Measurements from ENCODE around the gene PTPA.
A peak's percentile ranks its signal among the peaks of the same experiment; 100 is the strongest.

PTPA gene

GRCh38 chr9:129171993-129172751, 61.0 kb downstream of the PTPA start:
- H3K27me3 ChIP-seq (ENCODE audit: control insufficient read depth in 3 of 3, insufficient read depth in 3 of 3, low read depth in 1 of 3, low read length in 3 of 3): no peaks in the 10 kb centered on the region
- no peak overlapping the region for H3K4me2 ChIP-seq (ENCODE audit: insufficient read depth, low read length, poor library complexity, severe bottlenecking)
- peaks cover 5% of the 10 kb centered on the region for H3K79me1 ChIP-seq (ENCODE audit: low read depth, low read length)
- no peak overlapping the region for H3K4ac ChIP-seq (ENCODE audit: low read length)
- H2BK120ac ChIP-seq (ENCODE audit: low read depth, low read length): no peak overlapping the region
- H3K27ac ChIP-seq (replicated peaks; ENCODE audit: low read length): no peak overlapping the region
- peaks cover 16 to 20% of the 10 kb centered on the region in 2 donors for H3K4me1 ChIP-seq (ENCODE audit: control insufficient read depth in 2 of 2, insufficient read depth in 1 of 2, low read depth in 1 of 2, low read length in 2 of 2)
- no peak overlapping the region for H4K8ac ChIP-seq (ENCODE audit: low read depth, low read length)
- H3K36me3 ChIP-seq (replicated peaks in 1 of 2; ENCODE audit: control insufficient read depth in 2 of 2, insufficient read depth in 2 of 2, low read length in 2 of 2): no peaks in the 10 kb centered on the region
- no peak overlapping the region for H3K4me3 ChIP-seq (ENCODE audit: low read length in 2 of 2)
- H4K91ac ChIP-seq (ENCODE audit: low read depth, low read length, poor library complexity): no peak overlapping the region
- H3K9ac ChIP-seq (ENCODE audit: low read depth, low read length, poor library complexity): no peak overlapping the region
- no peak overlapping the region for H2BK12ac ChIP-seq (ENCODE audit: low read length)
- H3K14ac ChIP-seq (ENCODE audit: low read length): no peak overlapping the region
- H2AK5ac ChIP-seq (ENCODE audit: low read depth, low read length): peak overlapping the region; percentile 10
- peaks cover 0 to 1% of the 10 kb centered on the region in 2 donors for H3K9me3 ChIP-seq (replicated peaks in 1 of 2; ENCODE audit: control insufficient read depth in 2 of 2, insufficient read depth in 1 of 2, low read depth in 1 of 2, low read length in 2 of 2)
- WGBS, 2 donors (ENCODE audit: extremely low coverage in 2 of 2, insufficient read length in 2 of 2, insufficient replicate concordance in 1 of 2): no CpG with 5 or more reads among the region's 7 CpGs
- no peak overlapping the region for H2BK15ac ChIP-seq (ENCODE audit: low read length)
- H3K23ac ChIP-seq (ENCODE audit: low read depth, low read length, poor library complexity): no peak overlapping the region
- H3K18ac ChIP-seq (ENCODE audit: low read length): peak overlapping the region; percentile 29
- DNase-seq (ENCODE audit: low spot score): no peak
- H2AFZ ChIP-seq (ENCODE audit: low read length): no peak overlapping the region
- no peak overlapping the region for H2BK5ac ChIP-seq (ENCODE audit: low read length)

DNA sequence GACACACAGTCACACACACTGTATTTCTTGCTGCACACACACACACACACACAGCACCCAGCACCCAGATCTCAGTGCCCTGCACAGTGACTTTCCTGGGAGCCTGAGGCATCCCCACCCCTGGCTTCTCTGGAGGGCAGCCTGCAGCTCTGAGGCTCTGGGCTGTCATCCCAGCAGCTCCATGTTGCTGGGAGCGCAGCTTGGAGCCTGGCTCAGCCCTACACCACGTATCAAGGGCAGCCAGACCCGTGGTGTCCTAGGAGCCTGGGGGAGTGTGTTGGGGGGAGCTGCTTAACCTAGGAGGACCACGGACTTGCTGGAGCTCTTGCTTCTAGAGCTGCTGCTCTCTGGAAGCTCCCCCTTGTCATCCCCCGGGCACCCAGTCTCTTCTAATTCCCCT, 61.6 kb downstream of the PTPA start:
- no peak overlapping the region for H3K4ac ChIP-seq (ENCODE audit: low read length)
- DNase-seq (ENCODE audit: low spot score): no peak
- peaks cover 14 to 18% of the 10 kb centered on the region in 2 donors for H3K4me1 ChIP-seq (ENCODE audit: control insufficient read depth in 2 of 2, insufficient read depth in 1 of 2, low read depth in 1 of 2, low read length in 2 of 2)
- H3K9ac ChIP-seq (ENCODE audit: low read depth, low read length, poor library complexity): no peak overlapping the region
- no peak overlapping the region for H2BK12ac ChIP-seq (ENCODE audit: low read length)
- H3K18ac ChIP-seq (ENCODE audit: low read length): peak overlapping the region; percentile 38
- WGBS, 2 donors (ENCODE audit: extremely low coverage in 2 of 2, insufficient read length in 2 of 2, insufficient replicate concordance in 1 of 2): no CpG with 5 or more reads among the region's 5 CpGs
- no peak overlapping the region for H4K91ac ChIP-seq (ENCODE audit: low read depth, low read length, poor library complexity)
- H3K14ac ChIP-seq (ENCODE audit: low read length): no peak overlapping the region
- H2BK15ac ChIP-seq (ENCODE audit: low read length): no peak overlapping the region
- no peak overlapping the region for H3K4me2 ChIP-seq (ENCODE audit: insufficient read depth, low read length, poor library complexity, severe bottlenecking)
- no peak overlapping the region for H3K23ac ChIP-seq (ENCODE audit: low read depth, low read length, poor library complexity)
- H3K27me3 ChIP-seq (ENCODE audit: control insufficient read depth in 3 of 3, insufficient read depth in 3 of 3, low read depth in 1 of 3, low read length in 3 of 3): no peaks in the 10 kb centered on the region
- H2BK5ac ChIP-seq (ENCODE audit: low read length): no peak overlapping the region
- H3K4me3 ChIP-seq (ENCODE audit: low read length in 2 of 2): no peak overlapping the region
- peak overlapping the region; percentile 41 for H2AK5ac ChIP-seq (ENCODE audit: low read depth, low read length)
- H3K9me3 ChIP-seq (replicated peaks in 1 of 2; ENCODE audit: control insufficient read depth in 2 of 2, insufficient read depth in 1 of 2, low read depth in 1 of 2, low read length in 2 of 2): peaks cover 0 to 1% of the 10 kb centered on the region in 2 donors
- no peaks in the 10 kb centered on the region for H3K36me3 ChIP-seq (replicated peaks in 1 of 2; ENCODE audit: control insufficient read depth in 2 of 2, insufficient read depth in 2 of 2, low read length in 2 of 2)
- no peak overlapping the region for H3K27ac ChIP-seq (replicated peaks; ENCODE audit: low read length)
- no peak overlapping the region for H2BK120ac ChIP-seq (ENCODE audit: low read depth, low read length)
- no peak overlapping the region for H2AFZ ChIP-seq (ENCODE audit: low read length)
- H3K79me1 ChIP-seq (ENCODE audit: low read depth, low read length): peaks cover 8% of the 10 kb centered on the region
- no peak overlapping the region for H4K8ac ChIP-seq (ENCODE audit: low read depth, low read length)

GRCh38 chr9:129173296-129174101, 62.3 kb downstream of the PTPA start:
- no CpG with 5 or more reads among the region's 29 CpGs for WGBS, 2 donors (ENCODE audit: extremely low coverage in 2 of 2, insufficient read length in 2 of 2, insufficient replicate concordance in 1 of 2)
- no peaks in the 10 kb centered on the region for H3K36me3 ChIP-seq (replicated peaks in 1 of 2; ENCODE audit: control insufficient read depth in 2 of 2, insufficient read depth in 2 of 2, low read length in 2 of 2)

More at GRCh38 chr9:129173296-129174101, 62.3 kb downstream of the PTPA start:
- DNase-seq (ENCODE audit: low spot score): no peak
- H3K4me1 ChIP-seq (ENCODE audit: control insufficient read depth in 2 of 2, insufficient read depth in 1 of 2, low read depth in 1 of 2, low read length in 2 of 2): peaks cover 15 to 16% of the 10 kb centered on the region in 2 donors
- H3K4ac ChIP-seq (ENCODE audit: low read length): peak overlapping the region; percentile 1
- peak overlapping the region; percentile 90 for H4K8ac ChIP-seq (ENCODE audit: low read depth, low read length)
- H3K23ac ChIP-seq (ENCODE audit: low read depth, low read length, poor library complexity): peak overlapping the region; percentile 87
- peaks cover 0 to 1% of the 10 kb centered on the region in 2 donors for H3K9me3 ChIP-seq (replicated peaks in 1 of 2; ENCODE audit: control insufficient read depth in 2 of 2, insufficient read depth in 1 of 2, low read depth in 1 of 2, low read length in 2 of 2)
- H3K4me3 ChIP-seq (ENCODE audit: low read length in 2 of 2): peak overlapping the region in 1 of 2 donors; percentile 99
- H4K91ac ChIP-seq (ENCODE audit: low read depth, low read length, poor library complexity): peak overlapping the region; percentile 22
- peak overlapping the region; percentile 99 for H2BK15ac ChIP-seq (ENCODE audit: low read length)
- H2AFZ ChIP-seq (ENCODE audit: low read length): peak overlapping the region; percentile 82
- peak overlapping the region; percentile 41 for H2AK5ac ChIP-seq (ENCODE audit: low read depth, low read length)
- H2BK12ac ChIP-seq (ENCODE audit: low read length): peak overlapping the region; percentile 8
- no peaks in the 10 kb centered on the region for H3K27me3 ChIP-seq (ENCODE audit: control insufficient read depth in 3 of 3, insufficient read depth in 3 of 3, low read depth in 1 of 3, low read length in 3 of 3)
- H3K79me1 ChIP-seq (ENCODE audit: low read depth, low read length): peaks cover 8% of the 10 kb centered on the region
- peak overlapping the region; percentile 97 for H3K18ac ChIP-seq (ENCODE audit: low read length)
- H3K9ac ChIP-seq (ENCODE audit: low read depth, low read length, poor library complexity): peak overlapping the region; percentile 57
- peak overlapping the region; percentile 51 for H3K14ac ChIP-seq (ENCODE audit: low read length)
- H2BK5ac ChIP-seq (ENCODE audit: low read length): peak overlapping the region; percentile 76
- peak overlapping the region; percentile 97 for H3K4me2 ChIP-seq (ENCODE audit: insufficient read depth, low read length, poor library complexity, severe bottlenecking)
- H3K27ac ChIP-seq (replicated peaks; ENCODE audit: low read length): no peak overlapping the region
- no peak overlapping the region for H2BK120ac ChIP-seq (ENCODE audit: low read depth, low read length)
